Measurements from ENCODE around the gene SERPIND1.

SERPIND1 gene

GRCh38 chr22:20783844-20784723 lies 10.2 kb downstream of the SERPIND1 start:
- DNase-seq (ENCODE audit: low read depth): peak; percentile 58
- TF ChIP-seq, protein P1, sequence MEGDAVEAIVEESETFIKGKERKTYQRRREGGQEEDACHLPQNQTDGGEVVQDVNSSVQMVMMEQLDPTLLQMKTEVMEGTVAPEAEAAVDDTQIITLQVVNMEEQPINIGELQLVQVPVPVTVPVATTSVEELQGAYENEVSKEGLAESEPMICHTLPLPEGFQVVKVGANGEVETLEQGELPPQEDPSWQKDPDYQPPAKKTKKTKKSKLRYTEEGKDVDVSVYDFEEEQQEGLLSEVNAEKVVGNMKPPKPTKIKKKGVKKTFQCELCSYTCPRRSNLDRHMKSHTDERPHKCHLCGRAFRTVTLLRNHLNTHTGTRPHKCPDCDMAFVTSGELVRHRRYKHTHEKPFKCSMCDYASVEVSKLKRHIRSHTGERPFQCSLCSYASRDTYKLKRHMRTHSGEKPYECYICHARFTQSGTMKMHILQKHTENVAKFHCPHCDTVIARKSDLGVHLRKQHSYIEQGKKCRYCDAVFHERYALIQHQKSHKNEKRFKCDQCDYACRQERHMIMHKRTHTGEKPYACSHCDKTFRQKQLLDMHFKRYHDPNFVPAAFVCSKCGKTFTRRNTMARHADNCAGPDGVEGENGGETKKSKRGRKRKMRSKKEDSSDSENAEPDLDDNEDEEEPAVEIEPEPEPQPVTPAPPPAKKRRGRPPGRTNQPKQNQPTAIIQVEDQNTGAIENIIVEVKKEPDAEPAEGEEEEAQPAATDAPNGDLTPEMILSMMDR (conservative IDR thresholded peaks at IDR 0.05; ENCODE audit: low read length): peak; percentile 82
- no peak overlapping the region for H3K4me3 ChIP-seq (ENCODE audit: low read length)

DNA sequence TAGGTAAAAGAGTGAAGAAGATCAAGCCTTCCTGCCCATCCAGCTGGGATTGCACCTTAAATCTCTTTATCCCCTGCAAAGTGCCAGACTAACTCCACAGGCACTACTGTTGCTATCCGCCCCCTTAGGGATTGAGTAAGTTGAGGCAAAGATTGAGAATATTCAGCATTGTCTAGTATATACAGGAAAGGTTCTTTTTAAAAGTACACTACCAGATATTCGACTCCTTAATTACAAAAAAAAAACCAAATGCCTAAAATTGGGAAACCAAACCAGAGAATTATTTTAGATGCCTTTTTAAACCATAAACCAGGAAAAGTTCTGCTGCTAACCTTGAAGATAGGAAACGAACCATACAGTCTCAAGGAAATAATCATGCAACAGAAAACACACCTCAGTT lies 11.5 kb downstream of the SERPIND1 start:
- no peak for DNase-seq (ENCODE audit: low read depth)
- H3K4me3 ChIP-seq (ENCODE audit: low read length): no peak overlapping the region
- TF ChIP-seq, protein P1 (conservative IDR thresholded peaks at IDR 0.05; ENCODE audit: low read length): no peak

DNA sequence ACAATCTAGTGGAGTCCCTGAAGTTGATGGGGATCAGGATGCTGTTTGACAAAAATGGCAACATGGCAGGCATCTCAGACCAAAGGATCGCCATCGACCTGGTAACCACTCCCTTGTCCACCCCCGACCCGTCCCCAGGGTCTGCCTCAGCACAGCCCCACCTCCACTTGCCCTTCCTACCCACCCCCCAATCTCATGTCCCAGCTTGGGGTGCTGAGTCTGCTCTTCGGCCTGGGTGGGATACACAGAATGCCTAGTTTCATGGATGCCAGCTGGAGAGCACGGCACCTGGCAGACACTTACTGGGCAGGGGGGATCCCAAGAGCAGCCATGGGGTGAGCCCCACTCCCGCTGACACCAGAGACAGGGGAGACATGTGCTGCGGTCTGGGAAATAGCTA lies 12.1 kb downstream of the SERPIND1 start:
- DNase-seq (ENCODE audit: low read depth): no peak
- H3K4me3 ChIP-seq (ENCODE audit: low read length): no peak overlapping the region

DNA sequence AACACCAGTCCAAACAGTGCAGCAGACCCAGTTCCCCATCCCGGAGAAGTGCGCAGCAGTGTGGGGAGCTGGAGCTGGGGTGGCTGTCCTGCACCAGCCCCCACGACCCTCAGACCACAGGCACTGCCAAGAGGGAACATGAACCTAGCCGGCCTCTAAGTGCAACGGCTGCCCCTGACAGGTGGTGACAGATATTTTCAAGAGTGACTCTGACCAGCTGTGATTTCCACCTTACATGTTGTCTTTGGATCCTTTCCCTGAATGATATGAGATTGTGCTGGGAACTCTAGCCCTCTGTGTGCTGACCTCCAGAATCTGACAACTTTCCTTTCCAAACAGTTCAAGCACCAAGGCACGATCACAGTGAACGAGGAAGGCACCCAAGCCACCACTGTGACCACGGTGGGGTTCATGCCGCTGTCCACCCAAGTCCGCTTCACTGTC lies 12.6 kb downstream of the SERPIND1 start:
- no peak for DNase-seq (ENCODE audit: low read depth)
- TF ChIP-seq, protein P1 (conservative IDR thresholded peaks at IDR 0.05; ENCODE audit: low read length): no peak
- no peak overlapping the region for H3K4me3 ChIP-seq (ENCODE audit: low read length)

More for the DNA sequence above, 12.1 kb downstream of the SERPIND1 start:
- TF ChIP-seq, protein P1 (conservative IDR thresholded peaks at IDR 0.05; ENCODE audit: low read length): no peak

DNA sequence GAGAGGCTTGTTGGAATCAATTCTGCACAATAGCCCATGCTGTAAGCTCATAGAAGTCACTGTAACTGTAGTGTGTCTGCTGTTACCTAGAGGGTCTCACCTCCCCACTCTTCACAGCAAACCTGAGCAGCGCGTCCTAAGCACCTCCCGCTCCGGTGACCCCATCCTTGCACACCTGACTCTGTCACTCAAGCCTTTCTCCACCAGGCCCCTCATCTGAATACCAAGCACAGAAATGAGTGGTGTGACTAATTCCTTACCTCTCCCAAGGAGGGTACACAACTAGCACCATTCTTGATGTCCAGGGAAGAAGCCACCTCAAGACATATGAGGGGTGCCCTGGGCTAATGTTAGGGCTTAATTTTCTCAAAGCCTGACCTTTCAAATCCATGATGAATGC lies 13.3 kb downstream of the SERPIND1 start:
- DNase-seq (ENCODE audit: low read depth): no peak
- H3K4me3 ChIP-seq (ENCODE audit: low read length): no peak overlapping the region
- TF ChIP-seq, protein P1 (conservative IDR thresholded peaks at IDR 0.05; ENCODE audit: low read length): no peak

DNA sequence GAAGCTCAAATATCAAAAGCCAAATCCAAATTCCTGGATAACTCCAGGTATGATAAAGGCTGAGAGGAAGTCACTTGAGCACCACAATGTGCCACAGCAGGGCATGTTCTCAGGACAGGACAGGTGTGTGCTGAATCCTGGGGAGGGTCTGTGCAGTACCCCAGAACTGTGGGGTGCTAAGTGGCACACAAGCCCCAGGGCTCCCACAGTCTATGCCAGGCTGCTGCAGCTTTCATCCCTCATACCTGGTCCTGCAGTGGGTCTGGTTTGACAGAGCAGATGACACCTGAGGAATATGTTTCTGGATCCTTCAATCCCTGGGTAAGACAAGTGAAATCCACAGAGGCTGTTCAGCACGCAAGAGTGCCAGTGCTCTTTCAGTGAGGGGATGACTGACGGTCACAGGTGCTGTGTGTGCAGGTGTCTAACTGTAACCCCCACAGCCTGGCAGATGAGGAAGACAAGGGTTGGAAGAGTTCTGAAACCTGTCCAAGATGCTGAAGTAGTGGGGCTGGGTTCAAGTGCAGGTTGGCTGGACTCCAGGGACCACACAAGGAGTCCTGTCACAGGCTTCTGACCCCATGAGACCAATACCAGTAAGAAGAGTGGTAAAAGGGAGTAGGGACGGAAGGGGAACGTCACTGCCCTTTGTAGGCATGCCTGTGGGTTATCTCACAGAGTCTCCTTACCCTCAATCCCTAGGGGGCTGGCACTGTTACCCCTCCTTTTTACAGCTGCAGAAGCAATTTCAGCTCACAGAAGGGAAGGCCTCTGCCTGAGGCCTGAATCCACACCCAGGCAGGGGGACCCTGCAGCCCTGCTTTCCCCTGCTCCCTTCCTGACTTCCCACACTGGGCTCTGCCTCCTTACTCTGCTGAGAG lies 14.1 kb downstream of the SERPIND1 start:
- no peak overlapping the region for H3K4me3 ChIP-seq (ENCODE audit: low read length)
- DNase-seq (ENCODE audit: low read depth): no peak
- TF ChIP-seq, protein P1 (conservative IDR thresholded peaks at IDR 0.05; ENCODE audit: low read length): no peak

Data from AG10803 (cell line).